Measurements from ENCODE around the gene UBB.

Gene UBB

DNA sequence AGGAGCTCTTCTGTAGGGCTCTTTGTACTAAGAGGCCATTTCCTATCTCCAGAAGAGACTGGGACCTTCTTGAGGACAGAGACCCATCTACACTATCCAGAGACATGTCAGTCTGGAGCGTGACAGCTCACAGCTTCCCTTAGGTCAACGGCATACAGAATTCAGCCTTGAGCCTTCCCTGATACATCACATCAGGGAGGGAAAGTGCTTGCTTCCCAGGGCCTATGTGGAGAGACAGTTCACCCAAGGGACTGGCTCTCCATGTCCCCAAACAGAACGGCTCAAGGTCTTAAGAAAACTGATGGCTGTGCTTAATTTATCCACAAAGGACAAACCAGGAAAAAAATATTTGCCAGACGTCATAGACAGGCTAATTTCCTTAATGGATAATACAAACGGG lies 35.3 kb upstream of the UBB start:
- Histone ChIP-seq H3K9me2 (replicated peaks; ENCODE audit: low read depth, low read length) (no peaks in the 10 kb centered on the region), H3F3A (ENCODE audit: low read depth) (no peaks in the 10 kb centered on the region; the same call in 1 of the 2 replicates), H3K4me1 (ENCODE audit: insufficient read depth, low read length, poor library complexity, severe bottlenecking) (peaks cover 10% of the 10 kb centered on the region), H3K4me3 (ENCODE audit: low read length, poor library complexity, severe bottlenecking) (no peak overlapping the region), H4K20me1 (ENCODE audit: insufficient read depth, low read length, poor library complexity, severe bottlenecking) (peaks cover 18% of the 10 kb centered on the region), H3K9me3 (ENCODE audit: insufficient read depth, low read depth, low read length) (no peaks in the 10 kb centered on the region), H3K27me3 (ENCODE audit: insufficient read depth, low read length, poor library complexity, severe bottlenecking) (no peaks in the 10 kb centered on the region), H2AFZ (ENCODE audit: low read length) (no peak overlapping the region), H3K9ac (ENCODE audit: low read depth, low read length, poor library complexity, severe bottlenecking) (no peak overlapping the region), H3K79me2 (ENCODE audit: insufficient read depth, low read length) (peaks cover 24% of the 10 kb centered on the region), H3K36me3 (ENCODE audit: insufficient read depth, low read length) (peaks cover 43% of the 10 kb centered on the region), H3K4me2 (ENCODE audit: low read depth, low read length, poor library complexity, severe bottlenecking) (no peak overlapping the region)
- no peak for TF ChIP-seq EZH2phosphoT487 (IDR thresholded peaks at IDR 0.05; ENCODE audit: borderline replicate concordance)
- TF ChIP-seq, protein P1, sequence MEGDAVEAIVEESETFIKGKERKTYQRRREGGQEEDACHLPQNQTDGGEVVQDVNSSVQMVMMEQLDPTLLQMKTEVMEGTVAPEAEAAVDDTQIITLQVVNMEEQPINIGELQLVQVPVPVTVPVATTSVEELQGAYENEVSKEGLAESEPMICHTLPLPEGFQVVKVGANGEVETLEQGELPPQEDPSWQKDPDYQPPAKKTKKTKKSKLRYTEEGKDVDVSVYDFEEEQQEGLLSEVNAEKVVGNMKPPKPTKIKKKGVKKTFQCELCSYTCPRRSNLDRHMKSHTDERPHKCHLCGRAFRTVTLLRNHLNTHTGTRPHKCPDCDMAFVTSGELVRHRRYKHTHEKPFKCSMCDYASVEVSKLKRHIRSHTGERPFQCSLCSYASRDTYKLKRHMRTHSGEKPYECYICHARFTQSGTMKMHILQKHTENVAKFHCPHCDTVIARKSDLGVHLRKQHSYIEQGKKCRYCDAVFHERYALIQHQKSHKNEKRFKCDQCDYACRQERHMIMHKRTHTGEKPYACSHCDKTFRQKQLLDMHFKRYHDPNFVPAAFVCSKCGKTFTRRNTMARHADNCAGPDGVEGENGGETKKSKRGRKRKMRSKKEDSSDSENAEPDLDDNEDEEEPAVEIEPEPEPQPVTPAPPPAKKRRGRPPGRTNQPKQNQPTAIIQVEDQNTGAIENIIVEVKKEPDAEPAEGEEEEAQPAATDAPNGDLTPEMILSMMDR (conservative IDR thresholded peaks at IDR 0.05; ENCODE audit: low read length), result no peak

GRCh38 chr17:16346721-16347271 lies 34.1 kb upstream of the UBB start:
- Histone ChIP-seq H3K9me2 (replicated peaks; ENCODE audit: low read depth, low read length) (no peaks in the 10 kb centered on the region), H3K4me1 (ENCODE audit: insufficient read depth, low read length, poor library complexity, severe bottlenecking) (peaks cover 22% of the 10 kb centered on the region), H3K4me2 (ENCODE audit: low read depth, low read length, poor library complexity, severe bottlenecking) (no peak overlapping the region), H2AFZ (ENCODE audit: low read length) (no peak overlapping the region), H4K20me1 (ENCODE audit: insufficient read depth, low read length, poor library complexity, severe bottlenecking) (peaks cover 29% of the 10 kb centered on the region), H3K79me2 (ENCODE audit: insufficient read depth, low read length) (peaks cover 36% of the 10 kb centered on the region), H3K9me3 (ENCODE audit: insufficient read depth, low read depth, low read length) (no peaks in the 10 kb centered on the region), H3K36me3 (ENCODE audit: insufficient read depth, low read length) (peaks cover 43% of the 10 kb centered on the region), H3F3A (ENCODE audit: low read depth) (no peaks in the 10 kb centered on the region), H3K4me3 (ENCODE audit: low read length, poor library complexity, severe bottlenecking) (no peak overlapping the region), H3K9ac (ENCODE audit: low read depth, low read length, poor library complexity, severe bottlenecking) (no peak overlapping the region), H3K27me3 (ENCODE audit: insufficient read depth, low read length, poor library complexity, severe bottlenecking) (no peaks in the 10 kb centered on the region)
- no peak for TF ChIP-seq EZH2phosphoT487 (IDR thresholded peaks at IDR 0.05; ENCODE audit: borderline replicate concordance)

GRCh38 chr17:16348586-16348985 lies 32.3 kb upstream of the UBB start:
- no peaks in the 10 kb centered on the region for H3K9me2 ChIP-seq (replicated peaks; ENCODE audit: low read depth, low read length)
- H3K9me3 ChIP-seq (ENCODE audit: insufficient read depth, low read depth, low read length), result no peaks in the 10 kb centered on the region
- peaks cover 34% of the 10 kb centered on the region for H4K20me1 ChIP-seq (ENCODE audit: insufficient read depth, low read length, poor library complexity, severe bottlenecking)
- H3K27me3 ChIP-seq (ENCODE audit: insufficient read depth, low read length, poor library complexity, severe bottlenecking), result no peaks in the 10 kb centered on the region
- no peaks in the 10 kb centered on the region for H3F3A ChIP-seq (ENCODE audit: low read depth)
- peaks cover 31% of the 10 kb centered on the region for H3K36me3 ChIP-seq (ENCODE audit: insufficient read depth, low read length)
- peaks cover 49% of the 10 kb centered on the region for H3K79me2 ChIP-seq (ENCODE audit: insufficient read depth, low read length)
- peak overlapping the region; percentile 90 for H3K4me2 ChIP-seq (ENCODE audit: low read depth, low read length, poor library complexity, severe bottlenecking)
- H3K4me1 ChIP-seq (ENCODE audit: insufficient read depth, low read length, poor library complexity, severe bottlenecking), result peaks cover 23% of the 10 kb centered on the region
- H3K9ac ChIP-seq (ENCODE audit: low read depth, low read length, poor library complexity, severe bottlenecking), result no peak overlapping the region
- no peak for TF ChIP-seq EZH2phosphoT487 (IDR thresholded peaks at IDR 0.05; ENCODE audit: borderline replicate concordance)
- TF ChIP-seq, protein P1 (conservative IDR thresholded peaks at IDR 0.05; ENCODE audit: low read length), result no peak
- no peak overlapping the region for H3K4me3 ChIP-seq (ENCODE audit: low read length, poor library complexity, severe bottlenecking)
- no peak overlapping the region for H2AFZ ChIP-seq (ENCODE audit: low read length)

- Histone ChIP-seq H3K9me3 (ENCODE audit: insufficient read depth, low read depth, low read length) (no peaks in the 10 kb centered on the region), H3F3A (ENCODE audit: low read depth) (no peaks in the 10 kb centered on the region), H3K79me2 (ENCODE audit: insufficient read depth, low read length) (peaks cover 49% of the 10 kb centered on the region), H3K27me3 (ENCODE audit: insufficient read depth, low read length, poor library complexity, severe bottlenecking) (no peaks in the 10 kb centered on the region), H3K4me1 (ENCODE audit: insufficient read depth, low read length, poor library complexity, severe bottlenecking) (peaks cover 23% of the 10 kb centered on the region), H3K4me2 (ENCODE audit: low read depth, low read length, poor library complexity, severe bottlenecking) (peak overlapping the region; percentile 90), H3K4me3 (ENCODE audit: low read length, poor library complexity, severe bottlenecking) (peak overlapping the region; percentile 84), H4K20me1 (ENCODE audit: insufficient read depth, low read length, poor library complexity, severe bottlenecking) (peaks cover 34% of the 10 kb centered on the region), H3K9ac (ENCODE audit: low read depth, low read length, poor library complexity, severe bottlenecking) (peak overlapping the region; percentile 80), H3K36me3 (ENCODE audit: insufficient read depth, low read length) (peaks cover 24% of the 10 kb centered on the region), H3K9me2 (replicated peaks; ENCODE audit: low read depth, low read length) (no peaks in the 10 kb centered on the region), H2AFZ (ENCODE audit: low read length) (no peak overlapping the region)
- TF ChIP-seq EZH2phosphoT487 (IDR thresholded peaks at IDR 0.05; ENCODE audit: borderline replicate concordance), result no peak
- TF ChIP-seq, protein P1 (conservative IDR thresholded peaks at IDR 0.05; ENCODE audit: low read length), result no peak
Measured at GRCh38 chr17:16349431-16349830, 31.5 kb upstream of the UBB start.
